GM19035 (cell line): ENCODE results near the gene LZTR1.
"Not testable (repeated sequence)": the region's sequence is repeated elsewhere in the genome, so short reads cannot be mapped to it uniquely, and the experiment has no call there.

ENCODE experiments used
- ATAC-seq: cut with Tn5 transposase; IDR thresholded peaks from one replicate; pipeline ENCODE4 v1.9.1; 2021; ENCODE audit not compliant: unreplicated experiment

The LZTR1 gene

DNA sequence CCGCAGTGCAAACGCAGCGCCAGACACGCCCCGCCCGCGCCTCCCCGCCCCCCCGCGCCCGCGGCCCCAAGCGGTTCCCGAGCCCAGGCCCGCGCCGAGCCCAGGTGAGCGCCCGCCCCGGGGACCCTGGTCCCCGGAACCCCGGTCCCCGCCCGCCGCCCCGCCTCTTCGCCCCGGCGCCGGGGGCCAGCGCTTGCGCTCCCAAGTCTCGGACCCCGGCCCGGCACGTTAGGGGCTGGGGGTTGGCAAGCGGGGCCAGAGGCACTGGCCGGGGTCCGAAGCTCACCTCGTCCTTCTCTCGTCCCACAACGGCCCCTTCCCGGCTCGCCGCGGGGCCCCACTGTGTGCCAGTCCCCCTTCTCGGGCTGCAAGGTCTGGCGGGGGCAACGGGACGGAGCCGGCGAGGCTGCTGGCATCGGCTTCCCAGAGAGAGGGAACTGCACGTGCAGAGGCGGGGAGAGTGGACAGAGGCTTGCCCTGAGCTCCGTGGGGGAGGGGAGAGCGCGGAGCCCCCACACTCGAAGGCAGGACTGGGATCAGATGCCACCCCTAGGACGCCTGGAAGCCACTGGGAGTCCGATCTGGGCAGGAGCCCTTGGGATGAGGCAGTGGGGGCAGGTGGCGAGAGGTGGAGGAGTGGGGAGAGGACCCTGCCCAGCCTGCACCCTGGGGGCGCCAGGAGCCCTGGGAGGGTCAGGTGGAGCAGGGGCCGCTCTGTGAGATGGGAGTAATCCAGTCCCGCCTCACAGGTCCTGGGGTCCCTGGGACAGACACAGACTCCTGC is 16.8 kb upstream of the LZTR1 start:
- ATAC-seq, result no peak

DNA sequence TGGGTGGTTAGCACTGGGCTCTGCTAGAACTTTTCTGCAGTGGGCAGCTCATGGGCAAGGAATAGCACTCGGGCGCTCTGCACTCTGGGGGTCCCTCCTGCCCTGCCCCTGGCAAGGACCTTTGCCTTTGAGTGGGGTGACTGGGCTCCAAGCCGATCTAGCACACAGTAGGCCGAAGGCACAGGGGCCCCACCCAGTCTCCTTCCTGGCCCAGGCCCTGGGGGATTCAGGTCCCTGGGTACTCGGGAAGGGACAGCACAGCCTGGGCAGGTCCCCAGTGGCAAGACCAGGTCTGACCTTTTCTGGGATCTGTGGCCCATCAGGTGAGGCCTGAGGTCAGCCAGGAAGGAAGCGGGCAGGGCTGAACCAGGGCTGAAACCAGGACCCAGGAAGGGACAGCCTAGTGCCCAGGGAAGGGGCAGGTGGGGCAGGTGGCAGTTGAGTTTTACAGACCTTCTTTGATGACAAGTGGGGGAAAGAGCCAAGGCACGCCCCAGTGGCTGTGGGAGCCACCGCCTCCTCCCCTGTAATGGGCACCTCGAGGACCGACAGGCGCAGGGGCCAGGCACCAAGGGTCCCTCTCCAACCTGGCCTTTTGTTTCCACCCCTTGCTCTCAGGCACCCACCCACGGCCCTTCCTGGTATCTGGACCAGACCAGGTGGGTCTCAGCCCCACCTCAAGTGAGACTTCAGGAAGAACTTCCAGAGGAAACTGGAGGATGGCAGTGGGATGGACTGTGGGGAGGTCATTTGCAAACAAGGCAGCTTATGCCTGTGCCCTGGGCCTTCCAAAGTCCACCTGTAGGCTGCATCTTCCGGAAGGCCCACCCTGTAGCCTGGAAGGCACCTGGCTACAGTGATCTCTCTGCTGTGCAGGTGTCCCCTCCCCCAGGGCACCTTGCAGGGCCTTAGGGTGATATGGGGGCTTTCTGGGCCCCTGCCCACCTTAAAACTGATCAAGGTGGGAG is 15.9 kb upstream of the LZTR1 start:
- ATAC-seq, result no peak

DNA sequence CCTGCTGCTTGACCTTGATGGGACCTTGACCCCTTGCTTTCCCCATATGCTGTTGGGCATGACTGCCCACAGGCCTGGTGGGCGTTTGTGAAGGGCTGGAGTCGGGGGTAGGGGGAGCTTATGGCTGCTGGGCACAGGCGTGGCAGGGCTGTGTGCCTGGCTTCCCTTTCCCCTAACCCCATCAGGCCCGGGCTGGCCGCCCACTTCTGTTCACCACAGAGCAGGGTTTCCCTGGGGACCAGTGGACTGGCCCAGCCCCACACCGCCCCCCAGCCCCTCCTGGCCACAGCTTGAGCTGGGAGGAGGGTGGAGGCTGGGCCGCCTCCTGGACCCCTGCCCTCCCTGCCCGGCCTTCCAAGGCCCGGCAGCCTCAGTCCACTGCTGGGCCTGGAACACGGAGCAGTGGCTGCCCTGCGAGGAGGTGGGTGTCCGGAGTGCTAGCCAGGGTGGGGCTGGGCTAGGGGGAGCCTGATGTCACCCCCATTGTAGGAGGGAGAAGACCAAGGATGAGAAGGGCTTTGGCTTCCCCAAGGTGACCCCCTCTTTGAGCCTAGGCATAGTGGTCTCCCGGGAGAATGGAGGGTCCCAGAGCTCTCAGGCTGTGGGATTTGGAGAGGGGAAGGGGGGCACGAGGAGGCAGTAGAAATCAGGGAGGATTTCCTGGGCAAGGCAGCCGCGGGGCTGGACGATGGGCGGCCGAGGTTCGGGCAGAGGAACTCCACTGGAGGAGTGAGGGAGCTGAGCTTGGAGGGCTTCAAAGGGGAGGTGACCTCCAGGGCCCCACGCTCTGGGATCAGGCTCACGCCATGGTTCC is 15.0 kb upstream of the LZTR1 start, which contains the start of gene AIFM3:
Gene AIFM3 (plus strand): TSS at position 373 of the 814 bp plus-strand sequence. CDS start 690 bp downstream, outside the sequence.
- ATAC-seq, result no peak

DNA sequence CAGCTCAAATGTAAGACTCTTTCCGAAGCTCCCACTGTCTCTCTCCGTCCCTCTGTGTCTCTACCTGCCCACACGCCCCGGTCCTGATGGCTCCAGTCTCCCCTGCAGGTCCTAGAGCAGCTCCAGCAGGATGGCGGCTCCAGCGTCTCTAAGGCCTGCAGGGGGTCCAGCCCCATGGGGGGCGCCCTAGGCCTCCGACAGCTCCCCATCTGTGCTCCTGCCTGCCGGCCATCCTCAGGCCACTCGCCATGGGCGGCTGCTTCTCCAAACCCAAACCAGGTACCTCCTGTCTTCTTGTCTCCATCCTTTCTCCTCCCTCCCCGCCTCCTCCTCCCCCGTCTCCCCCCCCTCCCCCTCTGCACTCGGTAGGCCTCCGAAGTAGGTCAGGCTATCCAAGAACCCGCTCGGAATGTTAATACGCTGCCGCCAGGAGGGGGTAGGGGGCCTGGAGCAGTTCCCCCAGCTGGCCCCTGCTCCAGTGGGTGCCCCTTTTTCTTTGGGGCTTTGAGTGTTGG is 14.3 kb upstream of the LZTR1 start:
- ATAC-seq, result no peak

DNA sequence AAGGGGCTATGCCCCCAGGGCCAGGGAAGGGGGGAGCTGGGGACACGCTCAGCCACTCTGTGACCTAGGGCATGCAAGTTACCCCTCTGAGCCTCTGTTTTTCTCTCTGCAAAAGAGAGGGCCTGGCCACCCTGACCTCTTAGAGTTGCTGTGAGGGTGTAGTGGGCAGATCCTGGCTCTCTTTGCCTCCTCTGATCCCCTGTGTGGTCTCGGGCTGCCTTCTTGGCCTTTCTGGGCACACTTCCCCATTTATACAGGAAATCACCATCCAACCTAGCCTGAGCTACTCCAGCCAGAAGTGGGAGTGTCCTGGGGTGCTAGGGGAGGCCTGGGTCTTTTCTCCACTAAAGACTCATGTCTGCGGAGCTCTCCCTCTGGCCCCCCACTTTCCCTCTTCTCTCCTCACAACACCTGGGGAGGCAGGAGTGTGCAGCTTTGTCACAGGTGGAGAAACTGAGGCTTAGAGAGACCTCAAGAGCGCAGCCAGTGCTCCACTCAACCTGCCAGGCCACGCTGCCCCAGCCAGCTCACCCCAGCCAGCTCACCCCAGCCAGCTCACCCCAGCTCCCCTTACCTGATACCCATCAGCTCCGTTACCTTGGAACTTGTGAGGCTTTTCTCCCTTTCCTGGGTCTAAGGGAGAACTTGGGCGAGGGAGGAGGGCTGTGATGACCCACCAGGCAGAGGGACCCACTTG is 13.7 kb upstream of the LZTR1 start:
- ATAC-seq, result no peak

DNA sequence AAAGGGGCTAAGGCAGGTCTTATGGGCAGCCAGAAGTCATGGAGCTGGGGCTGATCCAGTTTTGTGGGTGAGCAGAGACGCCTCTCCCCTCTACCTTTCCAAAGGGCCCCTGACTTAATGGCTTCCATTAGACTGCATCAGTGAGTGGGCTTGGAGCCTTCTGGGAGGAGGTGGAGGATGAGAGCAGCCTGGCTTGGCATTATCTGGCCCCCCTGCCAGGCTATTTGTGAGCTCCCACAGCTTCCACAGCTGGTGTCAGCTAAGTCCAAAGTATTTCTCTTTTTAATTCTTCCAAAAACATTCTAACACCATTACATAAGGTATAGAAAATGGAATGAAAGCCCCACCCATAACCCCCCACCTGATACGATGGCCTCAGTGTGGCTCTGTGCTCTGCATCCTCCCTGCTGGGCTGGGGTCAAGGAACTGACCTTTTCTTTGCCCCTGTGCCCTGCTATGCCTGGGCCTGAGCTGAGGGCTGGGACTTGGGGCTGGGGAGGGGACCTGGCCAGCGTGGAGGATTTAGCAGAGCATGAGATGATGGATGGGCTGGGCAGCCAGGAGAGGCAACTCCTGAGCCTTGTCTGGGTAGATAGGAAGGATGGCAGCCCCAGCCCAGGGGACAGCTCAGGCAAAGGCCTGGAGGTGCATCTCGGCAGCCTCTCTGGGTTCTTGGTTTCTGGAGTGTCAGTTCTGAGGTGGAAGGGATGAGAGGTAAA is 11.0 kb upstream of the LZTR1 start:
- no peak for ATAC-seq

DNA sequence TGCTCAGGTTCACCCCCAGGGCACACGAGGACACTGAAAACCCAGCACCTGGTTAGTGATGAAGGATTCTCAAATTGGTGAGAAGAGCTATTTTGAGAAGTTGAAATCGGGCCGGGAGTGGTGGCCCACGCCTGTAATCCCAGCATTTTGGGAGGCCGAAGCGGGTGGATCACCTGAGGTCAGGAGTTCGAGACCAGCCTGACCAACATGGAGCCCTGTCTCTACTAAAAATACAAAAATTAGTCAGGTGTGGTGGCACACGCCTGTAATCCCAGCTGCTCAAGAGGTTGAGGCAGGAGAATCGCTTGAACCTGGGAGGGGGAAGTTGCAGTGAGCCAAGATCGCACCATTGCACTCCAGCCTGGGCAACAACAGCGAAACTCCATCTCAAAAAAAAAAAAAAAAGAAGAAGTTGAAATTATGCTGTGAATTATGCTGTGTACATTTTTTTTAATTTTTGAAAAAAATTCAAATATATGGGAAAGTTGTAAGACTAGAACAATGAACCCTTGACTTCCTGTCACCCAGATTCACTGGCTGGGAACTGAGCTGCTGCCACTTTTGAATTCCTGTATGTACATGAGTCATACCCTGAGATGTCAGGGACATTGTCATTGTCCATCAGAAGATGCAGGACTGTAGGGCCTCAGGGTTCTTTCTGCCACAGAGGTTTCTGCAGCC is 9.9 kb upstream of the LZTR1 start:
- not testable (repeated sequence) for ATAC-seq

DNA sequence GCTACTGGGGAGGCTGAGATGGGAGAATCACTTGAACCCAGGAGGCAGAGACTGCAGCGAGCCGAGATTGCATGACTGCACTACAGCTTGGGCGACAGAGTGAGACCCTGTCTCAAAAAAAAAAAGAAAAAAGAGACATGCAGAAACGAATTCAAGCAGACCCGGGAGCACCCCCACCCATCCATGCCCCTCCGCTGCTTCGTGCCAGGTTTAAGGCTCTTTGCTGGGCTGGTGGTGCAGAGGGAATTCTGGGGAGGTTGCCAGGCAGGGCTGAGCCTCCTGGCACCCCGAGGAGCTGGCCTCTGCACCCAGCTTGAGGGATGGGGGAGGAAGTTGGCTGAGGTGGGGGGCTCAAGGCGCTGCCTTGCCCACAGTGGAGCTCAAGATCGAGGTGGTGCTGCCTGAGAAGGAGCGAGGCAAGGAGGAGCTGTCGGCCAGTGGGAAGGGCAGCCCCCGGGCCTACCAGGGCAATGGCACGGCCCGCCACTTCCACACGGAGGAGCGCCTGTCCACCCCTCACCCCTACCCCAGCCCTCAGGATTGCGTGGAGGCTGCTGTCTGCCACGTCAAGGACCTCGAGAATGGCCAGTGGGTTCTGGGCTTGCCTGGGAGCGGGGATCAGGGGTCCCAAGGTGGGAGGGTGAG is 9.0 kb upstream of the LZTR1 start:
- no peak for ATAC-seq

DNA sequence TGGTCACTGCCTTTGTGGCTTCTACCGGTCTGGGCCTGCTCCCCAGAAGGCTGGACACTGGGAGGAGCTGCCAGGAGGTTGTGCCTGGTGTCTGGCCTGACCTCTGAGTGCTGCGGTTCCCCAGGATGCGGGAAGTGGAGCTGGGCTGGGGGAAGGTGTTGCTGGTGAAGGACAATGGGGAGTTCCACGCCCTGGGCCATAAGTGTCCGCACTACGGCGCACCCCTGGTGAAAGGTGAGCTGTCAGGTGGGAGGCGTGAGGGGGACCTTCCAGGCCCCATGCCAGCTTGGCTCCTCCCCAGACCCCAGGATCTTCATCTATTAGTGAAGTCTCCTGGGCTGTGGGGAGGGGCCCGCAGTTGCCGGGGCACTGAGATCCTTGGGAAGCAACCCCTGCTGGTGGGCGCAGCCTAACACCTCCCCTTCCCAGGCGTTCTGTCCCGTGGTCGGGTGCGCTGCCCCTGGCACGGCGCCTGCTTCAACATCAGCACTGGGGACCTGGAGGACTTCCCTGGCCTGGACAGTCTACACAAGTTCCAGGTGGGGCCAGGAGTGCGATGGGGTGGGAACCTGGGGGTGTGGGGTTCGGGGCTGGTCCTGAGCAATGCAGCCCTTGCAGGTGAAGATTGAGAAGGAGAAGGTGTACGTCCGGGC is 8.3 kb upstream of the LZTR1 start:
- ATAC-seq, result no peak

DNA sequence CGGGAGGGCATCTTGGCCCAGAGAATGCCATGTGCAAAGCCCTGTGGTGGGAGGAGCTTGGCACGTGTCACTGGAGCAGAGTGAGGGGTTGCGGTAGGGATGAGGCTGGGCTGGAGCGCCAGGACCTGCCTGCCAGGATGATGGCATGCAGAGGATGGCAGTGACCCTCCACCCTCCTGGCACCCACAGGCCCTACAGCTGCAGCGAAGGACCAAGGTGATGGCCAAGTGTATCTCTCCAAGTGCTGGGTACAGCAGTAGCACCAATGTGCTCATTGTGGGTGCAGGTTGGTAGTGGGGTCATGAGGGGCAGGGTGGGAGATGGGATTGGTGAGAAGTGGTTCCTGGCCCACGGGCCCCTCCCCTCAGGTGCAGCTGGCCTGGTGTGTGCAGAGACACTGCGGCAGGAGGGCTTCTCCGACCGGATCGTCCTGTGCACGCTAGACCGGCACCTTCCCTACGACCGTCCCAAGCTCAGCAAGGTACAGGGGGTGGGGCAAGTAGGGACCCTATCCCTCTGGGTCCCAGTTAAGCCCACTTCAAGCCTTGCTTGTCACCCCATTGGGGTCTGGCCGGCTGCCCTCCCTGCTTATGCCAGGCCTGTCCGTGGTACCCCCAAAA is 7.7 kb upstream of the LZTR1 start:
- no peak for ATAC-seq

DNA sequence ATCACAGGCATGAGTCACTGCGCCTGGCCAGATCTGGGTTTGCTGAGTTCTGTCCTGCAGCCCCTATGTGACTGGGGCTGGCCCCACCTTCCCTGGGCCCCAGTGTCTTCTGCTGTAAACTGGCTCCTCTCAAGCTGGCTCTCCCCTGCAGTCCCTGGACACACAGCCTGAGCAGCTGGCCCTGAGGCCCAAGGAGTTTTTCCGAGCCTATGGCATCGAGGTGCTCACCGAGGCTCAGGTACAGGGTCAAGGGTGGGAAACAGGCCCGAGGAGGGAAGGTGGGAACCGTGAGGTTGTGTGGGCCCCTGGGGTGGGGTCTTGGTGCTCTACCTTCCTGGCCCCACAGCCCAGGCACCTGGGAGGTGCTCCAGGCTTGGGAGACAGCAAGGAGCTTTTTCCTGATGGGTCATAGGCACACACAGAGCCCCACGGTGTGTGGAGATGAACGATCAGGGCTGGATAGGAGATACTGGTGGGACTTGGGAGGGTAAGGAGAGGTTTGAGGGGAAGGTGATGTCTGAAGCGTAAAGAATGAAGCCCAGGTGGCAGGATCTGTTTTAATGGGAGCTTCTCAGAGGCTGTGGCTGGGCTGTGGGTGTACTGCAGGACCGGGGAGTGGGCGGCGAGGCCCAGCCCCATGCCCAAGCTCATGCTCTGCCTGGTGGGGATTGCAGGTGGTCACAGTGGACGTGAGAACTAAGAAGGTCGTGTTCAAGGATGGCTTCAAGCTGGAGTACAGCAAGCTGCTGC is 6.4 kb upstream of the LZTR1 start:
- no peak for ATAC-seq

DNA sequence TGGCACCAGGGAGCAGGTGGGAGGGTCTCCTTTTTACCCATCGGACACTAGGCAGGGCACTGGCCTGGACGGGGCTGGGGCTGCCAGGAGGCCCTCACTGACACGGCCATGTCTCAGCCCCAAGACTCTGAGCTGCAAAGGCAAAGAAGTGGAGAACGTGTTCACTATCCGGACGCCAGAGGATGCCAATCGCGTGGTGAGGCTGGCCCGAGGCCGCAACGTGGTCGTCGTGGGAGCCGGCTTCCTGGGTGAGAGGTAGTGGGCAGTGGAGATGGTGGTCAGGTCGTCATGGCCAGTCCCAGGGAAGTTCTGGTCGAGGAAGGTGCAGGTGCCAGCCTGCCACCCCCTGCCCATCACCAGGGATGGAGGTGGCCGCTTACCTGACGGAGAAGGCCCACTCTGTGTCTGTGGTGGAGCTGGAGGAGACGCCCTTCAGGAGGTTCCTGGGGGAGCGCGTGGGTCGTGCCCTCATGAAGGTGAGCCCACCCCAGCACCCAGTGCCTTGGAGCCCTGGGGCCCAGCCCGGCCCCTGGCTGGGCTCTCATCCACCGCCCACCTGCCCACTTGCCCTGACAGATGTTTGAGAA is 5.7 kb upstream of the LZTR1 start:
- ATAC-seq, result no peak

DNA sequence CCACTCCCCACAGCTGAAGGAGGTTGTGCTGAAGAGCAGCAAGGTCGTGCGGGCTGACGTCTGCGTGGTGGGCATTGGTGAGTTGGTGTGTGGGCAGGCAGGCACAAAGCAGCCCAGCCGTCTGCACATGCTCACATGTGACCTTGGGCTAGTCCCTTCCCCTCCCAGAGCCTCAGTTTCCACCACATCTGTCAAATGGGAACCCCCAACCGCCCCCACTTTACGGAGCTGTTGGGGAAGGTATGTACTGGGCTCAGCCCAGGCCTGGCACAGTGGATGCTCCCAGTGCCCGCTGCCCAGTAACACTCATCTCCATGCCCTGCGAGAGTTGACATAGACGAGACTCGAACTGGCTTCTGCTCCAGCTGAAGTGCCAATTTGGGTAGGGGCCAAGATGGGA is 5.1 kb upstream of the LZTR1 start:
- no peak for ATAC-seq

DNA sequence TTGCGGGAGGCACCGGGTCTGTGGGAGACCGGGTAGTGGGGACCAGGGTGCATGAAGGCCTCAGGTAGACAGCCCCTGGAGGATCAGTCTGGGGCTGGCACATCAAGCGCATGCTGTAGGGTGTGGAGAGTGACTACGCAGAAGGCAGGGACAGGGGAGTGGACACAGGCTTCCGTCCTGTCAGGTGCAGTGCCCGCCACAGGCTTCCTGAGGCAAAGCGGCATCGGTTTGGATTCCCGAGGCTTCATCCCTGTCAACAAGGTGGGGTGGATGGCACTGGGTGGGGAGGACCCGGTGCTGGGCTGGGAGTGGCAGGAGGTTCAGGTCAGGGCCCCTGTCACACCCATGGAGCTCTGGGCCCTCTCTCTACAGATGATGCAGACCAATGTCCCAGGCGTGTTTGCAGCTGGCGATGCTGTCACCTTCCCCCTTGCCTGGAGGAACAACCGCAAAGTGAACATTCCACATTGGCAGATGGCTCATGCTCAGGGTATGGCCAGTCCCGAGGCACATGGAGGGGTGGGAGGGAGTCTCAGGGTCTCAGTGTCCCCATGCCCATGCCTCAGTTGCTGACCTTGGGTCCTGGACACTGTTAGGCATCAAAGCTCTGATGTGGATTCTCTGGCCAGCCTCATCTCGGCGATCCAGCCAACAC is 4.5 kb upstream of the LZTR1 start:
- ATAC-seq, result no peak

DNA sequence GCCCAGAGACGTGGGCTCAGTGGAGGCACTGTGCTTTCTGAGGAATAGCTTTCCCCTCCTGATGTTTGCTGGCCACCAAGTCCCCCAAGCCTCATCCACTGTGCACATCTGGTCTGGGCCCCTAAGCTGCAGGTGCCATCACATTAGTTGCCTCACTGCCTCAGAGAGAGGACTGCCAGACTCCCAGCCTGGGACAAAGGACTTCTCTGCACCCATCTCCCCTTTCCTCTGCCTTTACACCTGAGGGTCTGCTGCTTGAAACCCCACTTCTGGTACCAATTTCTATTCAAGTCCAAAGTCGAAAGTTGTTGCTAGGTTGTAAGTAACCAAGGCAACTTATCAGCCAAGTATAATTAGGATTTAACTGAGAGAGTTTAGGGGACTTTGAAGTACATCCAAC is 3.7 kb upstream of the LZTR1 start:
- ATAC-seq, result no peak

DNA sequence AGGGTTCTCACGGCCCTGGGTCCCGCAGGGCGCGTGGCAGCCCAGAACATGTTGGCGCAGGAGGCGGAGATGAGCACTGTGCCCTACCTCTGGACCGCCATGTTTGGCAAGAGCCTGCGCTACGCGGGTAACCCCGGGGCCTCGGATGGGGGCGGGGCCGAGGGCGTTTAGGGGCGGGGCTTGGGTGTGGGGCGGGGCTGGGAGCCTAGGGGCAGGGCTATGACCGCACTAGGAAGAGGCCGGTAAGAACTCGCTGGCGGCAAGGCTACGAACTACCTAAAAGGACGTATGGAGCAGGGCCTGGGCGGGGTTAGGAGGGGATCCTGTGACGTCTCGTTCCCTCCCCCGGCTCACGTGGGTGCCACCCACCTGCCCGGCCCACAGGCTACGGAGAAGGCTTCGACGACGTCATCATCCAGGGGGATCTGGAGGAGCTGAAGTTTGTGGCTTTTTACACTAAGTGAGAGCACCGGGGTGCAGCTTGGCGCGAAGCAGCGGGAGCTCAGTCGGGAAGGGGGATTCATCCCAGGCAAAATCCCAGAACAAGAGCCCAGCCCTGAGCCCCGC is 2.8 kb upstream of the LZTR1 start:
- ATAC-seq, result no peak
